Mucosa of descending colon (tissue), 3 donors: ENCODE results near the gene PLEKHG4B. TPM values are rescaled to one million over a fixed set of nuclear protein-coding genes. Genes with fewer than 3 reads are reported as not detected.

Experiments
- ATAC-seq: fragments of 200-7000 bp; cut with Tn5 transposase; one replicate; pipeline ENCODE4 v1.9.1; 2020; ENCODE audit warnings: mild to moderate bottlenecking, moderate library complexity
- DNase-seq, 3 donors: peaks; one replicate each; pipeline ENCODE4 v3.0.0-alpha.2; 2020
- H3K36me3 ChIP-seq: fragments of 200-600 bp; one replicate; pipeline ENCODE4 v1.8.0; 2021; ENCODE audit warnings: low read depth, mild to moderate bottlenecking
- H3K4me1 ChIP-seq: fragments of 200-600 bp; one replicate; pipeline ENCODE4 v1.8.0; 2021; ENCODE audit warnings: low read depth, mild to moderate bottlenecking
- H3K4me3 ChIP-seq: fragments of 200-600 bp; one replicate; pipeline ENCODE4 v1.8.0; 2021; ENCODE audit warnings: mild to moderate bottlenecking
- H3K9me3 ChIP-seq: fragments of 200-600 bp; one replicate; pipeline ENCODE4 v1.8.0; 2021; ENCODE audit warnings: mild to moderate bottlenecking
- CTCF ChIP-seq: fragments of 200-600 bp; IDR thresholded peaks from one replicate; pipeline ENCODE4 v1.8.0; 2022; ENCODE audit warnings: antibody characterized with exemption, mild to moderate bottlenecking
- intact Hi-C, 2 donors: fragments of 100-400 bp; cut with DNase I in 1 of 2; cut with micrococcal nuclease in 1 of 2; formaldehyde crosslinking; loops; one replicate each; pipeline versions ENCODE4 v1.11.0 to v1.11.1; 2022; cut with DNase I, micrococcal nuclease
- total RNA-seq, 3 donors: library from RNA; stranded (reverse); fragmentation: NEBNext Ultra II Directional in 2 of 3; extraction: Animal tissue kit (Norgen Biotek cat#: 25700) in 2 of 3; gene quantifications; one replicate each; pipeline versions ENCODE4 v1.2.1 to v1.2.4, GENCODE V29; 2021 to 2023
- donor health status: DM: no; HTN: no; CAD: no; lungs with moderate emphysema.
- donor health status: DM: no; HTN: no; CAD: no.
- donor health status: DM: no; HTN: yes; CAD: no.

Gene PLEKHG4B
- total RNA-seq, 3 donors from 2014 or later = 0.09 to 3.0 (median 0.36) TPM

GRCh38 chr5:79263-79662 lies 12.7 kb upstream of the PLEKHG4B start:
- intact Hi-C loops = no loop called here
- TF ChIP-seq CTCF = no peak
- Histone ChIP-seq H3K4me3 (no peak overlapping the region), H3K9me3 (no peaks in the 10 kb centered on the region), H3K4me1 (no peaks in the 10 kb centered on the region), H3K36me3 (no peaks in the 10 kb centered on the region)
- no peak for ATAC-seq
- no peak for DNase-seq

- Histone ChIP-seq H3K36me3 (no peaks in the 10 kb centered on the region), H3K4me1 (no peaks in the 10 kb centered on the region), H3K9me3 (no peaks in the 10 kb centered on the region), H3K4me3 (no peak overlapping the region)
- no peak for TF ChIP-seq CTCF
- intact Hi-C loops = no loop called here
- ATAC-seq (no peak), DNase-seq (no peak)
Observed at GRCh38 chr5:79821-80220, 12.1 kb upstream of the PLEKHG4B start.

GRCh38 chr5:81391-82021 lies 10.5 kb upstream of the PLEKHG4B start:
- no peak for DNase-seq
- no peaks in the 10 kb centered on the region for H3K9me3 ChIP-seq
- TF ChIP-seq CTCF = no peak
- no peaks in the 10 kb centered on the region for H3K4me1 ChIP-seq
- H3K4me3 ChIP-seq = no peak overlapping the region
- no peaks in the 10 kb centered on the region for H3K36me3 ChIP-seq
- intact Hi-C loops = no loop called here
- ATAC-seq = no peak

- ATAC-seq = no peak
- no peaks in the 10 kb centered on the region for H3K36me3 ChIP-seq
- intact Hi-C loops = no loop called here
Observed at GRCh38 chr5:82097-82496, 9.9 kb upstream of the PLEKHG4B start.

GRCh38 chr5:82570-82969 lies 9.4 kb upstream of the PLEKHG4B start:
- intact Hi-C loops = no loop called here
- TF ChIP-seq CTCF = no peak
- DNase-seq (no peak), ATAC-seq (no peak)
- Histone ChIP-seq H3K4me3 (no peak overlapping the region), H3K4me1 (no peaks in the 10 kb centered on the region), H3K36me3 (no peaks in the 10 kb centered on the region), H3K9me3 (no peaks in the 10 kb centered on the region)

More at GRCh38 chr5:82097-82496, 9.9 kb upstream of the PLEKHG4B start:
- H3K4me1 ChIP-seq = no peaks in the 10 kb centered on the region
- H3K4me3 ChIP-seq = no peak overlapping the region
- DNase-seq = no peak
- no peaks in the 10 kb centered on the region for H3K9me3 ChIP-seq
- TF ChIP-seq CTCF = no peak

GRCh38 chr5:83029-83428 lies 8.9 kb upstream of the PLEKHG4B start:
- Histone ChIP-seq H3K4me3 (no peak overlapping the region), H3K9me3 (no peaks in the 10 kb centered on the region), H3K36me3 (no peaks in the 10 kb centered on the region), H3K4me1 (no peaks in the 10 kb centered on the region)
- intact Hi-C loops = no loop called here
- no peak for TF ChIP-seq CTCF
- ATAC-seq = no peak
- DNase-seq = no peak
